Neural progenitor cell (in vitro differentiated cells): ENCODE data around the gene SLC35F5.

Experiments
- EZH2 ChIP-seq: fragments of 200-600 bp; sonication (generic); IDR thresholded peaks from 2 replicates; pipeline ENCODE4 v1.6.1; 2017; ENCODE audit warnings: antibody characterized with exemption, mild to moderate bottlenecking, moderate library complexity
- EZH2phosphoT487 ChIP-seq: fragments of 200-600 bp; sonication (generic); IDR thresholded peaks from 2 replicates; pipeline ENCODE4 v1.6.1; 2017; ENCODE audit warnings: antibody characterized with exemption
- TF ChIP-seq, protein P1 (sequence below): fragments of 200-600 bp; sonication (generic); IDR thresholded peaks from 2 replicates; pipeline ENCODE4 v1.5.1; 2017; ENCODE audit warnings: antibody characterized with exemption, mild to moderate bottlenecking

DNA sequence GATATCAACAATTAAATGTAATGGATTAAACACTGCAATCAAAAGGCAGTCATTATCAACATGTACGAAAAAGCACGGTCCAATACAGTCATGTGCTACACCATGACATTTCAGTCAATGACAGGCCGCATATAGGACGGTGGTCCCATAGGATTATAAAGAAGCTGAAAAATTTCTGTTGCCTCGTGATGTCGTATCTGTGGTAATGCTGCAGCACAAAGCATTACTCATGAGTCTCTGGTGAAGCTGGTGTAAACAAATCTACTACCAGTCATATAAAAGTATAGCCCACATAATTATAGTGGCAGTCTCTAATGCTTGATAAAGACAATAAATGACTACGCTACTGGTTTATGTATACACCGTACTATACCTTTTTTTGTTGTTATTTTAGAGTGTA lies 71.0 kb downstream of the SLC35F5 start:
- TF ChIP-seq, protein P1, sequence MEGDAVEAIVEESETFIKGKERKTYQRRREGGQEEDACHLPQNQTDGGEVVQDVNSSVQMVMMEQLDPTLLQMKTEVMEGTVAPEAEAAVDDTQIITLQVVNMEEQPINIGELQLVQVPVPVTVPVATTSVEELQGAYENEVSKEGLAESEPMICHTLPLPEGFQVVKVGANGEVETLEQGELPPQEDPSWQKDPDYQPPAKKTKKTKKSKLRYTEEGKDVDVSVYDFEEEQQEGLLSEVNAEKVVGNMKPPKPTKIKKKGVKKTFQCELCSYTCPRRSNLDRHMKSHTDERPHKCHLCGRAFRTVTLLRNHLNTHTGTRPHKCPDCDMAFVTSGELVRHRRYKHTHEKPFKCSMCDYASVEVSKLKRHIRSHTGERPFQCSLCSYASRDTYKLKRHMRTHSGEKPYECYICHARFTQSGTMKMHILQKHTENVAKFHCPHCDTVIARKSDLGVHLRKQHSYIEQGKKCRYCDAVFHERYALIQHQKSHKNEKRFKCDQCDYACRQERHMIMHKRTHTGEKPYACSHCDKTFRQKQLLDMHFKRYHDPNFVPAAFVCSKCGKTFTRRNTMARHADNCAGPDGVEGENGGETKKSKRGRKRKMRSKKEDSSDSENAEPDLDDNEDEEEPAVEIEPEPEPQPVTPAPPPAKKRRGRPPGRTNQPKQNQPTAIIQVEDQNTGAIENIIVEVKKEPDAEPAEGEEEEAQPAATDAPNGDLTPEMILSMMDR = no peak
- no peak for TF ChIP-seq EZH2
- TF ChIP-seq EZH2phosphoT487 = no peak
